SH-SY5Y (cell line): ENCODE results near the gene PHACTR1.

ENCODE experiments used
- GATA2 ChIP-seq: IDR thresholded peaks from 2 replicates; pipeline ENCODE4 v1.6.1; 2011; ENCODE audit warnings: mild to moderate bottlenecking, low read depth, low read length
- GATA3 ChIP-seq: IDR thresholded peaks from 2 replicates; pipeline ENCODE4 v1.6.1; 2011; ENCODE audit warnings: low read depth, mild to moderate bottlenecking, low read length, moderate library complexity

DNA sequence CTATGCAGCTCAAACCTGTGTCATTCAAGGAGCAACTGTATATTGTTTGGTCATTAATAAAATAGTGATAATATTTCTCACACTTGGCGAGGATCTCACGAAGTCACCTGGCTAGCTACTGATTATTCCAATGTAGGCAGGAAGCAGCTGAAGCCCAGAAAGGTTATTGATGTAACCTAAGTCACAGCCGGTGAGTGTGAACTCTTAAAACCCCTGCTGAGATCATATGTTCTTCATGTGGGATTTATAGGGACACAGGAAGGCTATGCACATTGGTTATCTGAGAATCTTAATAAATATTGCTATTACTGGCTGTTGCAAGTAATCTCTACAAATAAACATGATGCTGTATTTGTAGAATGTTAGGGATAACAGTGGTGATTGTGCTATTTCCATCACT is 450.3 kb downstream of the PHACTR1 start:
- TF ChIP-seq GATA2 = no peak
- TF ChIP-seq GATA3 = no peak
